ENCODE results near the gene ELP5.
A peak's percentile ranks its signal among the peaks of the same experiment; 100 is the strongest.
"Not testable (repeated sequence)": the region's sequence is repeated elsewhere in the genome, so short reads cannot be mapped to it uniquely, and the experiment has no call there.

Gene ELP5

GRCh38 chr17:7237266-7237760, 14.7 kb upstream of the ELP5 start:
- no peak for DNase-seq

DNA sequence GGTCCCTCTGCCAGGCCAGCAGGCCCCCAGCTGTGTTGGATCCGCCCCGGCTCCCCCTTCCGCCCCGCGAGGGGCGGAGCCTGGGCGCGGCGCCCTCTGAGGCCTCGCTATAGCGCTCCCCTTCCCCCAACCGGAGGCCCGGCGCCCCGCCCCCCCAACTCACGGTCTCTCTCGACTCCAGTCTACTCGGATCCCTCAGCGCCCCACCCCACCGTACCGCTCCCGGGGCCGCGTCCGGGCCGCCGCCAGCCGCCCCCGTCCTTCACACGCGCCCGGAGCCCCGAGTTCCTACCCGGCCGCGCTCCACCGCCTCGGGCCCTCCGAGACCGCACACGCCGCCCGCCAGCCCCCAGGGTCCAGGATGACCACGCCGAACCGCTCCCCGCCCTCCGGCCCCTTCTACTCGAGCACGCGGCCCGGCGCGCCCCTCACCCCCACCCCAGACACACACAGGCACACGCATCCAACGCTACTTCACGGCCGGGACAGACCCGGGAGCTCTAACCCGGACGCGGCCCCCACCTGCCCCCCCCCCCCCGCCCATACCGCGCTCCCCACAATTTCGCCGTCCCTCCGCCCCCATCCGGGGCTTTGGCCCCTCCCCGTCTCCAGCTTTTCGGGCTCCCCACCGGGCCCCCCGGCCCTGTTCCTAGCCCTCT, 14.1 kb upstream of the ELP5 start:
- peak; percentile 25 to 54 for DNase-seq

- no peak for DNase-seq
Observed at GRCh38 chr17:7238420-7239090, 13.5 kb upstream of the ELP5 start.

- DNase-seq, result peak; percentile 97 to 99
Observed at GRCh38 chr17:7239091-7240027, 12.7 kb upstream of the ELP5 start, which contains the start of gene PHF23. PHF23 (minus strand) TSS chr17:7239457; CDS start chr17:7239279, 178 bp downstream.

DNA sequence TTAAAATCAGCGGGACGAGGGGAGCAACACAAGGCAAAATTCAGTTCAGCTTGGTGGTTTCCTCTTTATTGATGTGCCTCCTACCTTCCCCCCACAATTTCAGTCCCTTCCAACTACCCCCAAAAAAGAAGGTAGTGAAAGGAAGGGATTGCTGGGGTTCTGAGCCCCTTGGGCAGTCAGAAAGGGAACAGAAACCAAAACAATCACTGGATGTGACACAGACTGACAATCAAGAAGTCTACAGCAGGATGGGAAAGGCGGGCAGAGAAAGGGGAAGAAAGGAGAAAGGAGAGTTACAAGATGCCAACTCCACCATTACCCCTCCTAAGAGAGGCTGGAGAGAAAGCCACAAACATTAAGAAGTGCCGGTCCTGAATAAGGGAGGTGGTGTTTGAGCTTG, 11.6 kb upstream of the ELP5 start:
- DNase-seq, result no peak

- no peak for DNase-seq
Observed at GRCh38 chr17:7241090-7241733, 10.8 kb upstream of the ELP5 start.

- DNase-seq, result peak; percentile 67 to 89
Observed at GRCh38 chr17:7241783-7242716, 10.0 kb upstream of the ELP5 start, which contains the start of gene GABARAP. GABARAP (minus strand) TSS chr17:7242449; CDS start chr17:7242330, 119 bp downstream.

GRCh38 chr17:7242717-7243452, 9.1 kb upstream of the ELP5 start:
- DNase-seq, result peak; percentile 74 to 94

DNA sequence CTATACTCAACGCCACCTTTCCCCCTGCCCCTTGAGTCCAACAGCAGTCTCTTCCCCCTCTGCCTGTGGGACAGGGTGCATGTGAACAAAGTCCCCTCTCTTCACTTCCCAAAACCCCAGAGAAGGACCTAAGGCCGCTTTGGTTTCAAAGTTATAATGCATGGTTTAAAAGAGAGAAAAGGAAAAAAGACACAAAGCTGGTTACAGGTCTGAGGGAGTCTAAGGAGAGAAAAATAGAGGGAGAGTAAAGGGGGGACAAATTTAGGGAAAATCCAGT, 8.6 kb upstream of the ELP5 start:
- DNase-seq, result no peak

DNA sequence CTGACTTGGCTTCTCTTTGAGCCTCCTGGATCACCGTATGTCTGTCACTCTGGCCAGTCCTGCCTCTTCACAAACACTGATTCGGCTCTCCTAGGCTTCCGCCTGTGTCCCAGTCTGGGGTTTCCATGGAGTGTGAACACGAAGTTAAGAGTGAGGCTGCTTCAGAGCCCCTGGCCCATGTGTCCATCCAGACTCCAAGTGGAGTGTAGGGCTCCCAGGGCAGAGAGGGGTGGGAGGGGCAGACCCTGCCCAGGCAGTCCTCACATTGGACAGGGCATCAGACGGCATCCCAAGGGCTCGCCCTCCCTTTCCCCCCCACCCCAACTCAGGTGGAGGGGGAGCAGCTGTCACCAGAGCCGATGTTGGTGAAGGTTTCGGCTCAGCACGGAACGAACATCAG, 8.2 kb upstream of the ELP5 start:
- DNase-seq, result not testable (repeated sequence)

DNA sequence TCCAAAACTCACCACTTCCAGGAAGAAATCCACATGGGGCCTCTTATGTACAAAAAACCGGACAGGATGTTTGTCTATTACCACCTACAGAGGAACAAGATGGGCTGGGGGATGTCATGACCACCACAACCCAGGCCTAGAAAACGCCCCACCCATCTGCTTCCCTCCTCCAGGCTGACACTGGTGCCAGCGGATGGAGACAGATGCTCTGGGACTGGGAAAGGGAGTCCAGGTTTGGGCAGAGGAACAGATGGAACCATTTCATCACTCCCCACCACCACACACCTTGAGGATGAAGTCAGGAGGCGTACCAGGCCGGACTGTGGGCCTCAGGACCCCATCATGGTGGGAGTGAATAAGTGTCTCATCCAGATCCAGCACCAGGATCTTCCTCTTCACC, 5.2 kb upstream of the ELP5 start:
- DNase-seq, result no peak

GRCh38 chr17:7248796-7249195, 3.2 kb upstream of the ELP5 start:
- DNase-seq, result no peak

GRCh38 chr17:7249214-7249613, 2.8 kb upstream of the ELP5 start:
- DNase-seq, result no peak

DNA sequence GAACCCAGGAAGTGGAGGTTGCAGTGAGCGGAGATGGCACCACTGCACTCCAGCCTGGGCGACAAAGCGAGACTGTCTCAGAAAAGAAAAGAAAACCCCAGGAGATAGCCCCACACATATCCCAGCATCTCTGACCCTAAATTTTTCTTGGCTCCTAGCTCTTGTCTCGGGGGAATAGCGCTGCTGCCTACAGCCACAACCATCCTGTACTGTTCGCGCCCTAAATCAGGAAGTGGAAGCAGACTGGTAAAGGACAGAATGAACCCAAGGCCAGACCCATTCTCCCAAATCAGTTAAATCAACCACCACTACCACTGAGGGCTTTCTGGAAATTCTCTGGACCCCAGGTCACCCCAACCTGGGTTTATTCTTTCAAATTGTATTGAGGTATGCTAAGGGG, 2.2 kb upstream of the ELP5 start:
- no peak for DNase-seq

DNA sequence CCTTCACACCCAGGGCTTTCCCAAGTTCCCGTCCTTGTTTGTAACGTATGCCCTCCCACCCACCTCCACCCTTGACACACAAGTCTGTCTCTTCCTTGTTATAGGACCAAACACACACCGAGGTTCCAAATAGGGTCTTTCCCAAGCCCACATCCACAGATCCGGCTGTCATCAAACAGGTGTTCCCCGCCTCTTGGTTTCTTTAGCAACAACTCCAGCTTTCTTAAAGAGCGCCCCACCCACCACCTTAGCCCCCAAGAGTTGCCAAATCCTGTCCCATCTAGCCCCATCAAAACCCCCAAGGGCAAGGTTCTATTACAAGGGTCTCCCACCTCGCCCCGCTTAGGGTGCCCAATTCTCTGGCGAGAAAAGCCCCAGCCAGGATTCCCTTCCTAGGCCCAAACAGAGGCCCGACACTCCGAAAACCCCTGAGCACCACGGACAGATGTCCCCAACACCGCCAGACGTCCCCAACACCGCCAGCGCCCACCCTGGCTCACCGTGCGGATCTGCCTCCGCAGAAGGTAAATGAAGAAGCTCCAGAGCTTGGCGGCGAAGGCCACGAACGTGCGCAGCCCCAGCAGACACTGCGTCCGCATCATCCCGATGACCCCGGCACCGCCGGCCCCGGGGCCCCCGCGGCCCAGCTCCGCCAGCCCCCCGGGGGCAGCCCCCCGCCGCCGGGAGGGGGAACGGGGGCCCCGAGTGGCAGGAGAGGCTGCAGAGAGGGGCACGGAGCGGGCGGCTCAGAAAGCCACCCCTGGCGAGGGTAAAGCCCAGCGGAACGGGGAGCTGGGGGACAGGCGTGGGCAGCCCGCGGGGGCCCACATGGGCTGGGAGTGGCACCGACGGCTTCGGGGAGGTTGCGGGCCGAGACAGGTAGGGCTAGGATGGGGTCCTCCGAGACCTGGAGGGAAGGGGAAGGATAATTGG, 1.1 kb upstream of the ELP5 start:
- DNase-seq, result no peak

DNA sequence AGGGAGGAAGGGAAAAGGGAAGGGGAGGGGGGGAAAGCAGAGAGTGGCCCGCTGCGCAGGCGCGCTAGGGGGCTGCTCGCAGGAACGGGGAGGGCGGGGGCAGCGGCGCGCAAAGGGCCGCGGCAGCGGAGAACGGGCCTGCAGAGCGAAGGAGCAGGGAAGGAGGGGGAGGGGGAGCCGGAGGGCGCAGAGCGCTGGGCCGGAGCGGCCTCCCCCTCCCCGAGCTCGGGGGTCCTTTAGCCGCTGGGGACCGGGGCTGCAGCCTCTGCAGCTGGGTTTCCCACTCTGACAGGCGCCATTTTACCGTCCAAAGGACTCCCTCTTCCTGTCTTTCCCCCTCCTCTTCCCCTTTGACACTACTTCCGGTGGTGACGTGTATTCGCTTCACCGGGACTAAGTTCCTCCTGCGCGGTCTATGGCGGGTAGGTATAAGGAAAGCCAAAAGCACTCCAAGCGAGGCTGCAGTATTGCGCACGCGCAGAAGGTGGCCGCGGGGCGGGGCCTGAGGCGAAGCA, 297 bp upstream of the ELP5 start, which contains the start of gene CTDNEP1:
Gene CTDNEP1, minus strand, starts transcription at position 74 of the 515 bp plus-strand sequence. CDS start 438 bp downstream, outside the sequence.
- peak; percentile 97 to 99 for DNase-seq

DNA sequence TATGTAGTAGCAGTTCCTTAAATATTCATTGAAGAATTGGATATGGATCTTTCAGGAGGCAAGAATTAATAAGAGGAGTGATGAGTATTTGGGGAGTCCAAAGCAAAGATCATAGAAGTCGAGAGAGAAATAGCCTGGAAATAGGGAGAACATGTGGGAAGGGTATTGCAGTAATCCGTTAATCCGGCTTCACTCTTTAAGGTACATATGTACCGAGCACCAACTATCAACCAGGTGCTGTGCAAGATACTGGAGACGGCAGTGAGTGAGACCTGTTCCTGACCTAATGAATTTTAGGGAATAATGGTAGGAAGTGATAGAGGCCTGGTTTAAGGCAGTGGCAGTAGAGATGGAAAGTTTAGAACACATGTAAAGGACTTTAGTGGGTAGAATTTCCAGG, 1.1 kb downstream of the ELP5 start:
- no peak for DNase-seq

GRCh38 chr17:7254511-7254910, 2.5 kb downstream of the ELP5 start:
- no peak for DNase-seq

GRCh38 chr17:7256766-7257456, 4.9 kb downstream of the ELP5 start:
- DNase-seq, result no peak
